T1000 (cell line): ENCODE measurements around the gene CASP4.
"Not testable (repeated sequence)": the region's sequence is repeated elsewhere in the genome, so short reads cannot be mapped to it uniquely, and the experiment has no call there.

ENCODE experiments used
- DNase-seq: peaks from one replicate; lab custom pipeline; 2025; ENCODE audit warnings: mixed read lengths; lab: John Stamatoyannopoulos, UW

Gene CASP4

GRCh38 chr11:104956528-104956927 lies 11.8 kb downstream of the CASP4 start:
- no peak for DNase-seq

GRCh38 chr11:104946907-104947306 lies 21.5 kb downstream of the CASP4 start:
- no peak for DNase-seq

DNA sequence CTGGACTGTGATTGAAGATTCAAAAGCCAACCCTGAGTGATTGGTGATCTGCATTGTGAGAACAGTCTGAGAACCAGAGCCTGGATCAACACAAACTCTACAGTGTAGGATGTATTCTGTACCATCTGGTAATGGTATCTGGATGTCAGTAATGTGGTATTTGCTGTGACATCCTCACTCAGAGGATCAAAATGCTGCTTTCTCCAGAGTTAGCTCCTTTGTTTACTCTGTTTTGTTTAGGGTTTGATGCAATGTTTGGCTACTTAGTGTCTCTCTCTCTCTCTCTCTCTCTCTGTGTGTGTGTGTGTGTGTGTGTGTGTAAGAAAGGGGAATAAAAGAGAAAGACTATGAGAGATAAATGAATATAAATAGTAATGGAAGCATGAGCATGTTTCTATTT lies 24.3 kb downstream of the CASP4 start:
- no peak for DNase-seq

DNA sequence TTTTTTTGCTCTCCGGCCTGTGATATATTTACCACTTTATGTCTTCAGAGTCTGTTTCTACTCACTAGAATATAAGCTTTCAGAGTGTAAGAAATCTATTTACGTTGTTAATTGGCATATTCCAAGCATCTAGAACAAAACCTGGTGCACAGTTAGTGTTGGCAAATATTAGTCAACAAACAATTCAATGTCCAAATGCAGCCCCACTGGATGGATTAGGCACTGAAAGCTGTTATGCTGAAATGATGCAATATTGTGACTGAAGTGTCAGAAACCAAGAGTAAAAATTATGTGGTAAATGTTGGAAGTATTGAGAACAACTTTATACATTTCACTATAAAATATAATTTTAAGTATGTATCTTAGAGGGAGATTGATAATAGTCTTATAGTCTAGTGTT lies 24.8 kb downstream of the CASP4 start:
- no peak for DNase-seq

DNA sequence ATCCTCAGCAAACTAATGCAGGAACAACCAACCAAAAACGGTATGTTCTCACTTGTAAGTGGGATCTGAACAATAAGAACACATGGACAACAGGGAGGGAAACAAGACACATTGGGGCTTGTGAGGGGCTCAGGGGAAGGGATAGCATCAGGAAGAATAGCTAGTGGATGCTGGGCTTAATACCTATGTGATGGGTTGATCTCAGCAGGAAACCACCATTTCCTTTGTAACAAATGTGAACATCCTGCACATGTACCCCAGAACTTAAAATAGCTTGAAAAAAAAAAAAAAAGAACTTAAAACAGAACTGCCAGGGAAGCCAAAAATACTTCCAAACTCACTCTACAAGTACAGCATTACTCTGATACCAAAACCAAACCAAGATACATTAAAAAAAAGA lies 33.8 kb downstream of the CASP4 start:
- no peak for DNase-seq

- not testable (repeated sequence) for DNase-seq
Observed at GRCh38 chr11:104934073-104934472, 34.3 kb downstream of the CASP4 start.

GRCh38 chr11:104928811-104929210 lies 39.6 kb downstream of the CASP4 start:
- no peak for DNase-seq

GRCh38 chr11:104926771-104927611 lies 41.4 kb downstream of the CASP4 start:
- no peak for DNase-seq

GRCh38 chr11:104925850-104926249 lies 42.5 kb downstream of the CASP4 start:
- no peak for DNase-seq

DNA sequence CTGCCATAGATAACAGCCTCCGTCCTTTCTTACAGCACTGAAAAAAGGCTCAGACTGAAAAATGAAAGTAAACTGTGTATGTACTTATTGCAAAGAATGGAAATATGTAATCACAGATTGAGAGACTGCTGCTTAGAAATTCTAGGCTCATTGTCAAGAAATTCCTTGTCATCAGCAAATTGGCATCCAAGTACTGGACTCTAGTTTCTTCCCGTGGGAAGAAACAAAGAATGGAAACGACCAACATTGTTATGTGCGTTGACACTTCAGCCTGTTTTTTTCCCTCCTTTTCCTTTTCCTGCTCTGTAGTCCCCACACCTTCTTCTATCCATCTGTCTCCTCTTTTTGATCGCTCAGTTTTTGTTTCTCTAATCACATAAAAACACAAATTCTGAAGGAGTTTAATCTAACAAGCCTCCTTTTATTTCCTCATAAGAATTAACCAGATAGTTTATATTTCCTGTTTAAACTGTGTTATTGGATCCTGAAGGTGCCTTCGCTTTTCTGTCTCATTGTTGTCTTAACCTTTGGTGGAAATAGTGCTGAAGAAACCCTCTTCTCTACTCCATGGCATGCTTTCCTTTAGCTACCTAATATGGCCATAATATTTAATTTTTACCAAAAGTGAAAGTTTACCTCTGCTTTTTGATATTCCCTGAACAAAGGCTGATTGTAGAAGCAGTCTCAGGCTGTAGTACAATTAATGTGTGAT lies 50.1 kb downstream of the CASP4 start:
- DNase-seq = no peak

DNA sequence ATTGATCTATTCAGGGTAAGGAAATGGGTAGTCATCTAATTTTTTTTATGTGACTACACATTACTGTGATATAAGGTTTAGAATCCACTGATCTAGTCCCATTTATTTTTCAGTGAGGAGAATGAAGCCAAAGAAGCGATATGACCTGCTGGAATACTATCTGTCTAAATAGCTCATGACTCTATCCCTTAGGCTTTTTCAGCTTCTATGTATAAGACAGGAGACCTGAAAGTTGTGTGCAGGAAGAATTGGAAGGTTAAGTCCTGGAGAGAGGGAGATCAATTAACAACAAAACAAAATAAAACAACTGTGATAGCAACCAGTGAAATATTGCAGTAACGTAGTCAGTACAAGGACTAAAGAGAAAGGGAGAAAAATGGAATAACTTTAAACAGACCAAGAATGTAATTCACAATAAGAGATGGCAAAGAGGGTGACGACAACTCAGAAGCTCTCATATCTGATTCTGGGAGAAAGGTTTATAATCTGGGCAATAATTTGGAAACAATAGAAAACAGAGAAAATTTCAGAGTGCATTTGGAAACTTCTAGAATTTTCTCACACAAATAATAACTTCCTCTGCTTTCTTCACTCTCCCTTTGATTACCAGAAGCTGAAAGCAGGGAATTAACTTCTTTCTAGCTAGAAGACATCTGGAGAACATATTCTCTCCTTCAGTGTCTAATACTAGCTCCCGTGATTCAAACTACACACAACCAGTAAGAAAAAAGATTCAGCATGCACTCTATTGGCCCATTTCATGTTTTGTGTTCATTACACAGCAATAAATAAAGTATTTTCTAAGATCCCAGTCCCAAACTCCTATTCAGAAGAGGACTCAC lies 50.9 kb downstream of the CASP4 start:
- DNase-seq = no peak

DNA sequence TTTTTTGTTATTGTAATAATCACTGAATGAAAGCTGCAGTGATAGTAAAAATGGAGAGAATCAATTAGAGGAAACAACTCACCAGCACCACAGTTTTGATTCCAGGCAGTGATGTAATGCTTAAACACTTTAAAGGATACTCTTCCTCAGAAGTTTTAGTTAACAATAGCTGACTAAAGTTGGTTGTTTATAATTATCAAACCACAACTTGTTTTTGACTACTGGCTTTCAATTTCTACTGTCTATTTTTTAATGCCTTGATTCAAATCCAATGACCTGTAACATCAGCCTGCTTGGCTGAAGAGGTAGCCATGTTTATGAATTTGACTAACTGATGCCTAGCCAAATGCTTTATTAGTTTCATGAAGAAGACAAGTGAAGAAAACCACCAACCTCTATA lies 51.9 kb downstream of the CASP4 start:
- DNase-seq = no peak

DNA sequence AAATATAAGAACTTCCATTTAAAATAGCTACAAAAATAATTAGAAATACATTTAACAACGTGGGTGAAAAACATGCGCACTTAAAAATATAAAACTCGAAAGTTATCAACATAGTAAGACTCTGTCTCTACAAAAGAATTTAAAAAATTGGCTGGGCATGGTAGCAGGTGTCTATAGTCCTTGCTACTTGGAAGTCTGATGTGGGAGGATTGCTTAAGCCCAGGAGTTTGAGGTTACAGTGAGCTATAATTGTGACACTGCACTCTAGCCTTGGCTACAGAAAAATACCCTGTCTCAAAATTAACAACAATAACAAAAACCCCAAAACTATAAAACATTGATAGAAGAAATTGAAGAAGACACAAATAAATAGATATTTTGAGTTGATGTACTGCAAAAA lies 56.3 kb downstream of the CASP4 start:
- DNase-seq = no peak

- no peak for DNase-seq
Observed at GRCh38 chr11:104908186-104908531, 60.2 kb downstream of the CASP4 start.

DNA sequence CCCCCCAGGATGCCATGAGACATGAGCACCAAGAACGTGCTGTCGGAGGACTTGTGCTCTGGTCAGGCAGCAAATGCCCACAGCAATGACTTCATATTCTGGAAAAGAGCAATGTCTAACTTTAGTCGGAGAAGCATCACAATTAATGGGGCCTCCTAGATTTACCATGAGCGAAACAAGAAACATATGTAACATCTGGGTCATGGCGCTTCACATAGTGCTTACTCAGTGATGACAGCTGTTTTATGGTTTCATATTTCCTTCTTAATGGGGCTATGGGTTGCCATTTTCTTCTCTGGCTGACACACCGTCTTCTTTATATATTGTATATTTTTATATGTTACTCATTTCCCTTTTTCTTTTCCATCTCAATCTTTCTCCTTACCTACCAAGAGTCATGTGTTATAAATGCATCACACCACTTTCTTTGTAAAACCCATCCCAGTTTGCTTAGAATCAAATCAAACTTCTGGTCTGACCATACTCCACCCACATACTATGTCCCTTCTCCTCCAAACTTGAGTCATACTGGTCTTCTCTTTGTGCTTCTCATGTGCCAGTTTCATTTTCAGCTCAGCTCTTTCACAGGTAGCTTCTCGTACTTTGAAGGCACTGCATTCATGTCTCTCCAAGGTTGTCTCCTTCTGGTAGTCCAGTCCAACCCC lies 60.7 kb downstream of the CASP4 start:
- no peak for DNase-seq

GRCh38 chr11:104905271-104905670 lies 63.1 kb downstream of the CASP4 start:
- DNase-seq = no peak

DNA sequence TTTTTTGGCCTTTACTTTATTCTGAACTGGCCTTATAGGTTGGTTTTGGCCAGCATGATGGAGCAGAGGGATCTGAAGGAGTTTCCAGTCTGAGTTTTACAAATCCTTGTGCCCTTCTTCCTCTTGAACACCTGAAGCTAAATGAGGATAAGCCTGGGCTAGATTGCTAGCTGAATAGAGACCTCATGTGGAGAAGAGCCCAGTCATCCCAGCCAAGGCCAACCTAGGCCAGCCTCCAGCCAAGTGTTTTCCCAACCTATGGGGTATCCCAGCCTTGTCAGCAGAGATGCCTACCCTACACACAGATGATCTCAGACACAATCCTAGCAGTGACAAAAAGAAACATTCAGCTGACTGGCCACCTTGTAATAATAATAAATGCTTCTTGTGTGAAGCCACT lies 69.1 kb downstream of the CASP4 start:
- no peak for DNase-seq

DNA sequence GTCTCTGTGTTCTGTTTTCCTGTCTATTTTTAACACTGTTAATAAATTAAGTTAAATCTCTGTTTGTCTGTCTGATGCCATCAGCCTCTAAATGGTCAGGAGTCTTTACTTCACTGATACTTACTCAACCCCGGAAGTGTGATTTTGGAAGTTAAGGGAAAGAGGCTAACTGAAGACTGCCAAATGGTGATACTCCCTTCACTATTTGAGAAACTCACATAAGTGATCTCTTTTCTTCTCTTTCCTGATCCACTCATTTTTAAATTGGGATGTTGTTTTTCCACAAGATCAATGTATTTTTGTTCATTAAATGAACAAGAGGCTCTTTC lies 69.7 kb downstream of the CASP4 start:
- no peak for DNase-seq

GRCh38 chr11:104897891-104898684 lies 70.3 kb downstream of the CASP4 start, which contains the start of gene CASP12:
TSS of gene CASP12 (minus strand) at chr11:104898460.
- no peak for DNase-seq

DNA sequence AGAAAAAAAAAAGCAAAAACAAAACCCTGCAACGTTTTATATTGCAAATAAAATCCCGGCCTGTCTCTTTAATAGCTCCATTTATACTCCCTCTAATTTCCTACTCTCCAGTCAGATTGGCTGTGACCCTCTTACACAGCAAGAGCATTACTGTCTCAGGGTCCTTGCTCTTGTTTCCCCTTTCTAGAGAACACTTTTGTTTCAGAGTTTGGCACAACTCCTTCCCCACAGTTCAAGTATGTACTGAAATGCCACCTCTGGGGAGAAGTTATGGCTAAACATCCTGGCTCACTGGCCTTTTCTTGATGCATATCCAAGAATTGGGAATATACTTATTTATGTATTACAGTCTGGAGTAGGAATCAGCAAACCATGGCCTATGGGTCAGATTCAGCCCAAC lies 72.7 kb downstream of the CASP4 start:
- no peak for DNase-seq

GRCh38 chr11:104893876-104894275 lies 74.5 kb downstream of the CASP4 start:
- no peak for DNase-seq
